Natural killer cell treated with Interleukin-12 subunit alpha and Interleukin-12 subunit beta and Interleukin-15 and Interleukin-18, amount 100 ng/mL, for 72 hours (primary cell): ENCODE measurements around the gene C1orf74. TPM values are rescaled to one million over a fixed set of nuclear protein-coding genes. Genes with fewer than 3 reads are reported as not detected.

Experiments
- ATAC-seq, 2 donors: fragments of 150-1000 bp; cut with Tn5 transposase in 1 of 2; sonication (Bioruptor Pico), chemical (Tn5 transposase) in 1 of 2; 2 replicates each; pipeline ENCODE4 v1.10.0; 2021
- DNase-seq: peaks from one replicate; pipeline ENCODE4 v3.0.0; 2022; ENCODE audit warnings: low spot score
- H3K27ac Mint-ChIP-seq, 2 donors: 1 replicate in 1 of 2; 2 replicates in 1 of 2; pipeline ENCODE4 v1.8.0; 2022; ENCODE audit warnings: mixed read lengths in 2 of 2, mild to moderate bottlenecking in 1 of 2, moderate library complexity in 1 of 2
- H3K27me3 Mint-ChIP-seq, 2 donors: 1 replicate in 1 of 2; 2 replicates in 1 of 2; pipeline ENCODE4 v1.8.0; 2022; ENCODE audit warnings: mixed read lengths in 2 of 2
- H3K36me3 Mint-ChIP-seq: one replicate; pipeline ENCODE4 v1.8.0; 2022; ENCODE audit warnings: mixed read lengths
- H3K4me1 Mint-ChIP-seq, 2 donors: 1 replicate in 1 of 2; 2 replicates in 1 of 2; pipeline ENCODE4 v1.8.0; 2022; ENCODE audit warnings: low read depth in 2 of 2, mixed read lengths in 2 of 2, mild to moderate bottlenecking in 1 of 2
- H3K4me3 Mint-ChIP-seq: one replicate; pipeline ENCODE4 v1.8.0; 2022; ENCODE audit warnings: mixed read lengths
- H3K9me3 Mint-ChIP-seq: 2 replicates; pipeline ENCODE4 v1.8.0; 2022; ENCODE audit warnings: mixed read lengths
- total RNA-seq, 2 donors: library from RNA; stranded (reverse); gene quantifications; one replicate each; pipeline ENCODE4 v1.2.3, GENCODE V29; 2022

C1orf74 gene
- total RNA-seq, 2 donors from 2014 or later, result 2.5 to 3.0 TPM

DNA sequence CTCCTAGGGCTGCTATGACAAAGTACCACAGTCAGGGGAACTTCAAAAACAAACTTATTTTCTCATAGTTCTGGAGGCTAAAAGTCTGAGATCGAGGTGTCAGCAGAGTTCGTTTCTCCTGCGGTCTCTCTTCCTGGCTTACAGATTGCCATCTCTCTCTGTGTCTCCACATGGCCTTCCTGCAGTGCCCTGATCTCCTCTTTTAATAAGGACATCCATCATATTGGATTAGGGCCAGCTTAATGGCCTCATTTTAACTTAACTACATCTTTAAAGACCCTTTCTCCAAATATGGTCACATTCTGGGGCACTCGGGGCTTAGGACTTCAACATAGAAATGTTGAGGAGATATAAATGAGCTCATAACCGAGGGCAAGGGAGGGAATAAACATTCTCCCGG, 12.2 kb downstream of the C1orf74 start:
- peaks cover 46% of the 10 kb centered on the region for H3K36me3 Mint-ChIP-seq

DNA sequence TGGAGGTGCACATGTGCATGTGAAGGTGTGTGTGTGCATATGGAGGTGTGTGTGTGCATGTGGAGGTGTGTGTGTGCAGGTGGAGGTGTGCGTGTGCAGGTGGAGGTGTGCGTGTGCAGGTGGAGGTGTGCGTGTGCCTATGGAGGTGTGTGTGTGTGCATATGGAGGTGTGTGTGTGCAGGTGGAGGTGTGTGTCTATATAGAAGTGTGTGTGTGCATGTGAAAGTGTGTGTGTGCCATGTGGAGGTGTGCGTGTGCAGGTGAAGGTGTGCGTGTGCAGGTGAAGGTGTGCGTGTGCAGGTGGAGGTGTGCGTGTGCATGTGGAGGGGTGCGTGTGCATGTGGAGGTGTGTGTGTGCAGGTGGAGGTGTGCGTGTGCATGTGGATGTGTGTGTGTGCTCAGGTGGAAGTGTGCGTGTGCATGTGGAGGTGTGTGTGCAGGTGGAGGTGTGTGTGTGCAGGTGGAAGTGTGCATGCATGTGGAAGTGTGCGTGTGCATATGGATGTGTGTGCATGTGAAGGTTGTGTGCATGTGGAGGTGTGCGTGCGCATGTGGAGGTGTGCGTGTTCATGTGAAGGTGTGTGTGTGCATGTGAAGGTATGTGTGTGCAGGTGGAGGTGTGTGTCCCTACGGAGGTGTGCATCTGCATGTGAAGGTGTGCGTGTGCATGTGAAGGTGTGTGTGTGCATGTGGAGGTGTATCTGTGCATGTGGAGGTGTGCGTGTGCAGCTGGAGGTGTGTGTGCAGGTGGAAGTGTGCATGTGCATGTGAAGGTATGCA, 13.5 kb downstream of the C1orf74 start:
- Mint-ChIP-seq H3K27me3 (no peaks in the 10 kb centered on the region), H3K4me1 (peaks cover 34 to 55% of the 10 kb centered on the region in 2 donors), H3K4me3 (no peak overlapping the region), H3K9me3 (no peaks in the 10 kb centered on the region), H3K27ac (no peak overlapping the region), H3K36me3 (peaks cover 50% of the 10 kb centered on the region)
- no peak for ATAC-seq
- no peak for DNase-seq

More for the DNA sequence above, 12.2 kb downstream of the C1orf74 start:
- Mint-ChIP-seq H3K9me3 (no peaks in the 10 kb centered on the region), H3K27me3 (no peaks in the 10 kb centered on the region), H3K27ac (no peak overlapping the region), H3K4me1 (peaks cover 21 to 44% of the 10 kb centered on the region in 2 donors), H3K4me3 (no peak overlapping the region)
- no peak for ATAC-seq
- DNase-seq, result no peak

DNA sequence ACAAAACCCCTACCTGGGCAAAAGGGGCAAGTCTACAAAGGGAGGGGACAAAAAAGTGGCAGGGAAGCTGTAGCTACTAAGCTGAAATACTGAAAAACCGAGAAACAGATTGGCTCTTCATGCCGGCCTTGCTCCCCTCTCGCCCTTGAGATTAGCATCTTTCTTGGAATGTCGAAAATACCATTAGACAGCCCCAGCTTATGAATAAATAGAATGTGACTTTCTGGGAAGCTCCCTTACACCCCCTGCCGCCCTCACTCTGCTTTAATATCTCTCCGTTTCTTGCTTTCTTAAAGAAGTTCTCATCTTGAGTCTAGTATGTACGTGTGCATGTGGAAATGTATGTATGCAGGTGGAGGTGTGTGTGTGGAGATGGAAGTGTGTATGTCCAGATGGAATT, 14.4 kb downstream of the C1orf74 start:
- no peak for DNase-seq

DNA sequence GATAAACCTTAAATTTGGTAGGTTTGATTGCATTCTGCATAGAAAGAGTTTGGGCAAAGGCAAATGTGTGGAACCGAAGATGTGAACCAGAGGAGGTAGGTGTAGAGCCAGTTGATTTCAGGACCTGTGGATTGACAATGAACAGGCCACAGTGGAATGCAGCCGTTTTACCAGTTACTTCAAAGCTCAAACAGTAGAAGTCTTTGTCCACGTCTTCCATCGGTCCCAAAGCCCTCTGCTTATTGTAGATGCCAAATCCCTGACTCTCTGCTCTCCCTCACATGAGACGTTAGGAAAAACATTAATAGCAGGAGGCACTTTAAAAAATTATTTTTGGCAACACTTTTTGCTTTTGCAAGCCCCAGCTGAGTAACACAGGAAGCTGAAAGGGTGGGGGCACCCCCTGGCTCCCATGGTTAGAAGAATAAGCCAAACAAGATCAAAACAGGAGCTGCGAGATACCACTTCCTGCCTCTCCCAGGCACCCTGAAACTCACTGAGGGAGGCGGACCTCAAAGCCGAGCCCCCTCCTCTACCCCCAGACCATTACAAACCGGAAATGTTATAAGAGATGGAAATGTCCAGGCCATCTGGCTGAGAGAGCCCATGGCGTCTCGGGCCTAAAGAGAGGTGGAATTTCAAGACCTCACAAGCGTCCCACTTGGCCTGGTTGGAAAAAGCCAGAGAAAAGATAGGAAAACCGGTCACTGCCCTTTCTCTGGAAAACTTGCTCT, 15.0 kb downstream of the C1orf74 start:
- no peaks in the 10 kb centered on the region for H3K9me3 Mint-ChIP-seq
- DNase-seq (peak; percentile 90), ATAC-seq (peak; percentile 83)
- peaks cover 29 to 50% of the 10 kb centered on the region in 2 donors for H3K4me1 Mint-ChIP-seq
- H3K27ac Mint-ChIP-seq, result no peak overlapping the region
- H3K36me3 Mint-ChIP-seq, result peaks cover 45% of the 10 kb centered on the region
- no peak overlapping the region for H3K4me3 Mint-ChIP-seq
- no peaks in the 10 kb centered on the region for H3K27me3 Mint-ChIP-seq

More for the DNA sequence above, 14.4 kb downstream of the C1orf74 start:
- no peak for ATAC-seq
- Mint-ChIP-seq H3K4me1 (peaks cover 32 to 53% of the 10 kb centered on the region in 2 donors), H3K36me3 (peaks cover 47% of the 10 kb centered on the region), H3K9me3 (no peaks in the 10 kb centered on the region), H3K27me3 (no peaks in the 10 kb centered on the region), H3K27ac (no peak overlapping the region), H3K4me3 (no peak overlapping the region)

DNA sequence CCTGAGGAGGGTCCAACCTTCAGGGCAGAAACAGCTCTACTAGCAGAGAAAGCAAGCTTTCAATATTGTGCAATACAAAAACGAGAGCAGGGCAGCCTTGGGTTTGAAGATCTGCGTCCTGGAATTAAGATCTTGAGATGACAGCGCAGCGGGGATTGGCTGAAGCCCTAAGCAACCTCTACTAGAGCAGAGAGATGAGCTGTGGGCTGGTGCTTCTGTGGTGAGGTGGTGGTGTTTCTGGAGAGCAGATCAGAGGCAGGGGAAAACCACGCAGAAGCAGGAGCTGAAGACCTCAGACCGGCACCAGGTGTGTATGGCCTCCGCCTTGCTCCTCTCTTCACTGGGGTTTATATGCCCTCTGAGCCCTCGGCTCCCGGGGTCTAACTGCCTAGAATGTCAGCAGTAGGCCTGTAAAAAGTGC, 16.0 kb downstream of the C1orf74 start:
- H3K36me3 Mint-ChIP-seq, result peaks cover 50% of the 10 kb centered on the region
- H3K4me1 Mint-ChIP-seq, result peaks cover 32 to 45% of the 10 kb centered on the region in 2 donors
- H3K27me3 Mint-ChIP-seq, result no peaks in the 10 kb centered on the region
- H3K27ac Mint-ChIP-seq, result no peak overlapping the region
- H3K4me3 Mint-ChIP-seq, result no peak overlapping the region
- no peaks in the 10 kb centered on the region for H3K9me3 Mint-ChIP-seq
- peak; percentile 91 for DNase-seq
- ATAC-seq, result peak; percentile 91 to 93

DNA sequence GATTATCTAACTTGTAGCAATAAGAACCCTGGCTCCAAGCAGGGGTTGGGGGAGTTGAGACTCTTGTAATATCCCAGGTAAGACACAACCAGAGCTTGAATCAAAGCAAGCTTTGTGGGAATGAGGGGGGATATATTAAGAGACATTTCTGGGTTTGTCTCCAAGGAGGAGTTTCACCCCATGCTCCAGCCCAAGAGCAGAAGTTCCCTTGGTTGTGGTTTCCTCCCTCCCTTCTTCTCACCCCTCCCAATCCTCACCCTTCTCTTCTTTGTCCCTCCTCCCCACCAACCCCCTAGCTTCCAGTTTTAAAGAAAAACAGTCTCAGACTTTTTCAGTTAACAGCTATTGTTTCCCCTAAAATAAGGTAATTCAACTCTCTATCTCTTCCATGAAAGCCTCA, 16.7 kb downstream of the C1orf74 start:
- ATAC-seq (no peak), DNase-seq (no peak)
- Mint-ChIP-seq H3K4me3 (no peak overlapping the region), H3K27ac (no peak overlapping the region), H3K36me3 (peaks cover 51% of the 10 kb centered on the region), H3K27me3 (no peaks in the 10 kb centered on the region), H3K4me1 (peaks cover 39 to 43% of the 10 kb centered on the region in 2 donors), H3K9me3 (no peaks in the 10 kb centered on the region)

DNA sequence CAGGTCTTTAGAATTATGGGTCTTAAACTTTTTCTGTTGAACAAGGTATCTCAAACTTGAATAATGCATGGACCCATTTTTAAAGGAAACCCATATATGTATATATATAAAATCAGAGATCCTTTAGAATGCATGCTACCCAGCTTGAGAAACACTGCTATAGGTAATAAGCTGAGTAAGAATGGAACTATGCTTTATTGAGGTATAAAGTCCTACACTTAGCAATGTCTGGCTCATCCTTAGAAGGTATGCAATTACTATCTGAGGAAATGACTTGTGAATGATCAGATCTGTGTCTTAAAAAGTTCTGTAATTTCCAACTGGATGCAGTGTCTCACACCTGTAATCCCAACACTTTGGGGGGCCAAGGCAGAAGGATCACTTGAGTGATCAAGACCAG, 17.3 kb downstream of the C1orf74 start:
- Mint-ChIP-seq H3K4me1 (peaks cover 43 to 48% of the 10 kb centered on the region in 2 donors), H3K4me3 (no peak overlapping the region), H3K36me3 (peaks cover 51% of the 10 kb centered on the region), H3K27ac (no peak overlapping the region), H3K27me3 (no peaks in the 10 kb centered on the region), H3K9me3 (no peaks in the 10 kb centered on the region)
- ATAC-seq, result no peak
- DNase-seq, result no peak

DNA sequence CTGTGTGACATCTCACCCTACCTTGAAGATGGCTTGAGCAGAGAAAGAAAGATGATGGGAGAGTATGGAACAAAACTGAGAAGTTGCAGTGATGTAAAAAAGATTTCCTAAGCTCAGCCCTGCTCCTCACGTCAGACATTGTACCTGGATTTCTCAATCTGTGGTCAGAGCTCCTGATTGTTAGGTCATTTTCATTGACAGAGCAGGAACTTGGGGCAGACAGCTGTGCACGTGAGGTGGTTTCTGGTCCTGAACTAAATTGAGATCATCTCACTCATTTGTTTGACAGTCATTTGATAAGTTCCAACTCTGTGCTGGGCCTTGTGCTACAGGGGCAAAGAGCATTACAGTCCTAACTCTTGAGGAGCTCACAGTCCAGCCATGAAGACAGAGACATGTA, 18.3 kb downstream of the C1orf74 start:
- DNase-seq, result no peak
- Mint-ChIP-seq H3K4me3 (no peak overlapping the region), H3K9me3 (no peaks in the 10 kb centered on the region), H3K36me3 (peaks cover 61% of the 10 kb centered on the region), H3K27me3 (no peaks in the 10 kb centered on the region), H3K27ac (no peak overlapping the region), H3K4me1 (peaks cover 54 to 56% of the 10 kb centered on the region in 2 donors)
- no peak for ATAC-seq

DNA sequence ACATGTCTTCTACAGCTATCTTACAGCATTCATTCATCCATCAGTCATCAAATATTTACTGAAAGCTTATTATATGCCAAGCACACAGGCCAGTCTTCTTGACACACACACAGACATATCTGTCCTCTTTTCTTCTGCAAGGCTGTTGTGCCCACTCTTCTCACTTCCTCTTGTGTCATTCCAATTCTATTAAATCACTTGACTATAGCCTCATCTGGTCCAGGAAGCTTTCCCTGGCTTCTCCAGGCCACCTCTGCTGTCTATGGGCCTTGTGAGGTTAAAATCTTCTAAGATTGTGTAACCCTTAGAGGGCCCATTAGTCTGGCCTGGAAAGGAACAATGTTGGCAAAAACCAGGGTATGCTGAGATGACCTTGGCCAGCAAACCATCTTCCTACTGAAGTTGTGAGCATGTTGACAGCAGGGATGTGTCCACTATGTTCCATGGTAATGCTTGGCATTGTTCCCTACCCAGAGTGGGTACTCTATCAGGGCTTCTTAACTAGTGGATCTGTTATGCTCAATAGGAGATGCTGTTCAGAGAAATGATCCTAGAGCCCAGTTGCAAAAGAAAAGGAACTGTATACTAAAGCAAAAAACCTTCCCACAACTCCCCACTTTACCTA, 23.2 kb downstream of the C1orf74 start:
- ATAC-seq (no peak), DNase-seq (no peak)
- H3K27me3 Mint-ChIP-seq, result no peaks in the 10 kb centered on the region
- H3K36me3 Mint-ChIP-seq, result peaks cover 57% of the 10 kb centered on the region
- no peaks in the 10 kb centered on the region for H3K9me3 Mint-ChIP-seq
- peak overlapping the region; percentile 96 to 97 for H3K27ac Mint-ChIP-seq
- peaks cover 57 to 78% of the 10 kb centered on the region in 2 donors for H3K4me1 Mint-ChIP-seq
- H3K4me3 Mint-ChIP-seq, result peak overlapping the region; percentile 35

DNA sequence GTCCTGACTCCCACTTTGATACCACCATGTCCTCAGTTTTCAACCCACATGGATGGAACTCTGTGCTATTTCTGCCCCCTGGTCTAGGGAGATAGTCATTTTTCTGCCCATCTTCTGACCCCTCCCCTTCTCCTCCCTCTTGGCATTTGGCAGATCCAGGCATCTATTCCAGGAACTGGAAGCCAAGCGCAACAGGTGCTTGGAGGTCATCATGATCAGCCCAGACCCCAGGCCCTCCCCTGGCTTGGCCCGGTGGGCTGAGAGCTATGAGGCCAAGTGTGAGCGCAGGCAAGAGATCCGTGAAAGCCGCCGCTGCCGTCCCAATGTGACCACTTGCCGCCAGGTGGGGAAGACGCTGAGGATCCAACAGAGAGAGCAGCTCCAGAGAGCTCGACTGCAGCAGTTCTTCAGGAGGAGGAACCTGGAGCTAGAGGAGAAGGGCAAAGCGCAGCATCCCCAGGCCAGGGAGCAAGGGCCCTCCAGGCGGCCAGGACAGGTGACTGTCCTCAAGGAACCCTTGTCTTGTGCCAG, 24.5 kb downstream of the C1orf74 start:
- H3K9me3 Mint-ChIP-seq, result no peaks in the 10 kb centered on the region
- peaks cover 64% of the 10 kb centered on the region for H3K36me3 Mint-ChIP-seq
- peak overlapping the region; percentile 96 to 97 for H3K27ac Mint-ChIP-seq
- H3K4me3 Mint-ChIP-seq, result peak overlapping the region; percentile 15
- DNase-seq (no peak), ATAC-seq (no peak)
- no peaks in the 10 kb centered on the region for H3K27me3 Mint-ChIP-seq
- H3K4me1 Mint-ChIP-seq, result peaks cover 63 to 82% of the 10 kb centered on the region in 2 donors

DNA sequence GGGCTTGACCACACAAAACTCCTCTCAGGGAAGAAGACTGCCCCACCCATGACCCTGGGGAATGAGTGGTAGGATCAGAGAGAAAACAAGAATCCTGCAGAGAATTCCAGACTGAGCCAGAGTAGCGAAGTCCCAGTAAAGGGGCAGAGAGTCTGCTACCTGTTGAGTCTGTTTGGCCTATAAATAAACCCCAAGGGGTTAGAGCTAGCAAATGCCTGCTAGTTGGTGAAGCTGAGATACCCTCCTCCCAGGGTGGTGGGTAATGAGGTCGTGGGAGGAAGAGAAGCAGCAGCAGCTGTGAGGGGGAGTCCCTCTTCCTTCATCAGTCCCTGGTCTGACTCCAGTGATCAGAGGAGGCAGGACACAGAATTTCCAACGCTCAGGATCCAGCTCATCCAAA, 26.0 kb downstream of the C1orf74 start:
- Mint-ChIP-seq H3K4me3 (peak overlapping the region; percentile 94), H3K36me3 (peaks cover 51% of the 10 kb centered on the region), H3K27me3 (no peaks in the 10 kb centered on the region), H3K4me1 (peaks cover 66 to 81% of the 10 kb centered on the region in 2 donors), H3K9me3 (no peaks in the 10 kb centered on the region), H3K27ac (peak overlapping the region; percentile 96 to 97)
- no peak for ATAC-seq
- no peak for DNase-seq

DNA sequence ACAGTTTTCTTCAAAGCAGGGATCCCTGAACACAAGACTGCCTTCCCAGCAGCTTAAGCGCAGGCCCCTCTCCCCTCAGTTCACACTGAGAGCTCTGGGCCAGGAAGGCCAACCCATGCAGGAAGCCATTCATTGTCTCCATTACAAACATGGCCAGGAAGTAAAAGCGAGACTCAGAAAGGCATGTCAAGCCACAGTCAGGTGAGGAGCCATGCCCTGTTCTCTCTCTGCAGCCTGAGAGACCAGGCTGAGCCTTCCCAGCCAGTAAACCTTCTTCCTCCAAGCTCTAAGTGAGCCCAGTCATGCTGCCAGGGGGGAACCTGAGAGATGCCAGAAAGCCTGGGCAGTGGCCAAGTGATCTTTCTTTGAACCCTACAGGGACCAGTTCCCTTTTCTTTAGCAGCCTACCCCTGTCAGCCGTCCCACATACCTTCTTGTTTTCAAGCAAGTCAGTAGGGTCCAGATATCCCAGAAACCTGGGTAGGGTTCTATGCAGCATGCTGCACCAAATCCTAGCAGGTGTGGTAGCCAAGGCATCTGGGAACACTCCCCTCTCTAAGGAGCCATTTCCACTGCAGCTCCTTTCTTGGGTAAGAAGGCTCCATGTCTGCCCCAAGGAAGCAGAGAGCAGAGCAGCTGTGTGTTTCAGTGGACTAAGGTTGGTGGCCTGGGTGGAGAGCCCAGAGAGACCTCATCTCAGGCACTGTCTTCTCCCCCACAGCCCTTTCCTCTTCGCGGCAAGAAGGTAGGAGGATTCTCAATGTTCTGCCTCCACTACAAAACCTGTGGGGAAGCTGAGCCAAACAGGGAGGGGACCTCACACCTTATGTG, 27.5 kb downstream of the C1orf74 start:
- Mint-ChIP-seq H3K4me1 (peaks cover 66 to 81% of the 10 kb centered on the region in 2 donors), H3K9me3 (no peaks in the 10 kb centered on the region), H3K4me3 (peak overlapping the region; percentile 94), H3K27ac (peak overlapping the region; percentile 96 to 97), H3K36me3 (peaks cover 42% of the 10 kb centered on the region), H3K27me3 (no peaks in the 10 kb centered on the region)
- DNase-seq, result peak; percentile 67
- peak; percentile 61 to 62 for ATAC-seq
